H9 (cell line): ENCODE results near the gene NEK8. TPM values are rescaled to one million over a fixed set of nuclear protein-coding genes. Genes with fewer than 3 reads are reported as not detected.

Experiments
- DNase-seq: peaks from one replicate; pipeline ENCODE4 v3.0.0-alpha.2; 2017
- H2AFZ ChIP-seq: one replicate; pipeline ENCODE4 v1.6.1; 2013; ENCODE audit warnings: mild to moderate bottlenecking, low read length, control low read depth, moderate library complexity
- H2AK5ac ChIP-seq: 2 replicates; pipeline ENCODE4 v1.6.1; 2013; ENCODE audit warnings: low read length, control low read depth, mixed read lengths; ENCODE audit not compliant: insufficient read length
- H2BK120ac ChIP-seq: one replicate; pipeline ENCODE4 v1.6.1; 2013; ENCODE audit warnings: low read depth, mild to moderate bottlenecking, low read length, control low read depth, inconsistent platforms; ENCODE audit not compliant: poor library complexity, severe bottlenecking
- H2BK12ac ChIP-seq: 2 replicates; pipeline ENCODE4 v1.6.1; 2013; ENCODE audit warnings: low read length, control low read depth, mixed read lengths, low read depth; ENCODE audit not compliant: insufficient read length
- H2BK15ac ChIP-seq: 2 replicates; pipeline ENCODE4 v1.6.1; 2013; ENCODE audit warnings: low read depth, low read length, control low read depth
- H2BK20ac ChIP-seq: one replicate; pipeline ENCODE4 v1.6.1; 2013; ENCODE audit warnings: low read depth, mild to moderate bottlenecking, low read length, control low read depth, inconsistent platforms; ENCODE audit not compliant: poor library complexity, severe bottlenecking
- H2BK5ac ChIP-seq: 2 replicates; pipeline ENCODE4 v1.6.1; 2013; ENCODE audit warnings: low read length, control low read depth, mixed read lengths; ENCODE audit not compliant: insufficient read length
- H3K14ac ChIP-seq: 2 replicates; pipeline ENCODE4 v1.6.1; 2013; ENCODE audit warnings: low read length, control low read depth; ENCODE audit not compliant: insufficient read depth
- H3K18ac ChIP-seq: 2 replicates; pipeline ENCODE4 v1.6.1; 2013; ENCODE audit warnings: low read depth, mild to moderate bottlenecking, mixed read lengths, low read length, control low read depth; ENCODE audit not compliant: insufficient read length
- H3K23ac ChIP-seq: 2 replicates; pipeline ENCODE4 v1.6.1; 2013; ENCODE audit warnings: low read length, control low read depth, mixed read lengths, low read depth; ENCODE audit not compliant: insufficient read length
- H3K23me2 ChIP-seq: 2 replicates; pipeline ENCODE4 v1.6.1; 2013; ENCODE audit warnings: low read depth, mild to moderate bottlenecking, mixed read lengths, low read length, control low read depth; ENCODE audit not compliant: insufficient read length, poor library complexity, severe bottlenecking
- H3K27ac ChIP-seq: 2 replicates; pipeline ENCODE4 v1.5.1; 2013; ENCODE audit warnings: low read length, control low read depth, mixed read lengths, low read depth; ENCODE audit not compliant: insufficient read length
- H3K27me3 ChIP-seq: 2 replicates; pipeline ENCODE4 v1.6.1; 2013; ENCODE audit warnings: low read length, control low read depth, inconsistent platforms; ENCODE audit not compliant: insufficient read depth
- H3K4ac ChIP-seq: 2 replicates; pipeline ENCODE4 v1.6.1; 2013; ENCODE audit warnings: low read depth, mild to moderate bottlenecking, control low read depth, inconsistent platforms, low read length, moderate library complexity
- H3K4me1 ChIP-seq: 2 replicates; pipeline ENCODE4 v1.6.1; 2013; ENCODE audit warnings: low read length, control low read depth, inconsistent platforms; ENCODE audit not compliant: insufficient read depth
- H3K4me2 ChIP-seq: 2 replicates; pipeline ENCODE4 v1.6.1; 2013; ENCODE audit warnings: low read length, control low read depth, mixed read lengths; ENCODE audit not compliant: insufficient read length, insufficient read depth
- H3K56ac ChIP-seq: 2 replicates; pipeline ENCODE4 v1.6.1; 2013; ENCODE audit warnings: low read depth, mild to moderate bottlenecking, mixed read lengths, low read length, control low read depth; ENCODE audit not compliant: insufficient read length
- H3K79me1 ChIP-seq: 2 replicates; pipeline ENCODE4 v1.6.1; 2013; ENCODE audit warnings: low read depth, mild to moderate bottlenecking, moderate library complexity, low read length, control low read depth, inconsistent platforms; ENCODE audit not compliant: insufficient read depth, poor library complexity, severe bottlenecking
- H3K79me2 ChIP-seq: 2 replicates; pipeline ENCODE4 v1.6.1; 2013; ENCODE audit warnings: low read length, control low read depth, inconsistent platforms; ENCODE audit not compliant: insufficient read depth
- H3K9ac ChIP-seq: 2 replicates; pipeline ENCODE4 v1.6.1; 2013; ENCODE audit warnings: low read length, control low read depth, mixed read lengths; ENCODE audit not compliant: insufficient read length; ENCODE audit errors: extremely low read depth
- H3K9me3 ChIP-seq: one replicate; pipeline ENCODE4 v1.6.1; 2013; ENCODE audit warnings: low read depth, low read length, inconsistent platforms; ENCODE audit not compliant: control insufficient read depth
- H3T11ph ChIP-seq: one replicate; pipeline ENCODE4 v1.6.1; 2013; ENCODE audit warnings: mild to moderate bottlenecking, low read length, control low read depth, inconsistent platforms
- H4K20me1 ChIP-seq: one replicate; pipeline ENCODE4 v1.6.1; 2013; ENCODE audit not compliant: control insufficient read depth, insufficient read length, insufficient read depth
- H4K5ac ChIP-seq: 2 replicates; pipeline ENCODE4 v1.6.1; 2013; ENCODE audit warnings: low read depth, mild to moderate bottlenecking, mixed read lengths, low read length, control low read depth; ENCODE audit not compliant: insufficient read length
- H4K8ac ChIP-seq: replicated peaks from 2 replicates; pipeline ENCODE4 v1.6.1; 2013; ENCODE audit warnings: low read length, control low read depth, mixed read lengths, low read depth; ENCODE audit not compliant: insufficient read length
- H4K91ac ChIP-seq: 2 replicates; pipeline ENCODE4 v1.6.1; 2013; ENCODE audit warnings: low read depth, mild to moderate bottlenecking, moderate library complexity, mixed read lengths, low read length, control low read depth; ENCODE audit not compliant: insufficient read length
- H3K27ac Mint-ChIP-seq, 3 experiments: 2 replicates in 2 of 3; 3 replicates in 1 of 3; pipeline ENCODE4 v1.8.0; 2020 to 2021; ENCODE audit warnings: mixed read lengths in 3 of 3, mild to moderate bottlenecking in 1 of 3, moderate library complexity in 1 of 3
- H3K27me3 Mint-ChIP-seq: 2 replicates; pipeline ENCODE4 v1.8.0; 2021; ENCODE audit warnings: low read depth, mild to moderate bottlenecking, moderate library complexity, mixed read lengths
- H3K36me3 Mint-ChIP-seq, 3 experiments: 2 replicates in 2 of 3; 3 replicates in 1 of 3; pipeline ENCODE4 v1.8.0; 2020 to 2021; ENCODE audit warnings: low read depth in 3 of 3, mixed read lengths in 3 of 3; ENCODE audit not compliant: insufficient read depth in 1 of 3
- H3K4me1 Mint-ChIP-seq, 2 experiments: 2 replicates each; pipeline ENCODE4 v1.8.0; 2020; ENCODE audit warnings: mixed read lengths in 2 of 2
- H3K4me3 Mint-ChIP-seq, 2 experiments: 2 replicates in 1 of 2; 3 replicates in 1 of 2; pipeline ENCODE4 v1.8.0; 2020 to 2021; ENCODE audit warnings: mild to moderate bottlenecking in 2 of 2, mixed read lengths in 2 of 2, moderate library complexity in 1 of 2
- H3K9me3 Mint-ChIP-seq, 2 experiments: 2 replicates in 1 of 2; 3 replicates in 1 of 2; pipeline ENCODE4 v1.8.0; 2020; ENCODE audit warnings: mild to moderate bottlenecking in 2 of 2, mixed read lengths in 2 of 2, moderate library complexity in 1 of 2
- CTCF ChIP-seq: fragments of 200-600 bp; sonication (generic); conservative IDR thresholded peaks from 3 replicates; pipeline ENCODE4 v1.8.0; 2021; ENCODE audit warnings: antibody characterized with exemption, mild to moderate bottlenecking
- WGBS: extraction: QIAGEN DNeasy Blood & Tissue Kit; methylation state at CpG from one replicate; pipeline ENCODE4 v1.1.7; 2013; ENCODE audit warnings: missing lambda C conversion rate, low lambda C conversion rate, mixed read lengths; ENCODE audit not compliant: insufficient read length; ENCODE audit errors: extremely low coverage; 5-methylcytosine and 5-hydroxymethylcytosine counted together
- total RNA-seq: library from RNA; stranded (reverse); gene quantifications from 2 replicates; pipeline ENCODE4 v1.2.1, GENCODE V29; 2021

The NEK8 gene
- total RNA-seq, 1 experiment from 2014 or later = 18.8 TPM

GRCh38 chr17:28688481-28688880, 40.1 kb upstream of the NEK8 start:
- H2BK15ac ChIP-seq = no peak overlapping the region
- H4K20me1 ChIP-seq = no peaks in the 10 kb centered on the region
- no peak overlapping the region for H2AFZ ChIP-seq
- Mint-ChIP-seq H3K9me3 (no peaks in the 10 kb centered on the region), H3K4me3 (no peak overlapping the region), H3K27ac (no peak overlapping the region), H3K27me3 (no peaks in the 10 kb centered on the region), H3K36me3 (peaks cover 60 to 98% (median 79%) of the 10 kb centered on the region in 3 experiments; a peak in 6 of 7 replicates), H3K4me1 (no peaks in the 10 kb centered on the region)
- H3K4ac ChIP-seq = no peak overlapping the region
- WGBS = no CpG with 5 or more reads among the region's 4 CpGs
- H3K79me2 ChIP-seq = no peaks in the 10 kb centered on the region
- no peak overlapping the region for H3K9ac ChIP-seq
- H2BK120ac ChIP-seq = no peak overlapping the region
- peaks cover 1% of the 10 kb centered on the region; the same call in 1 of the 2 replicates for H3K27me3 ChIP-seq
- no peaks in the 10 kb centered on the region for H3K79me1 ChIP-seq
- no peak overlapping the region for H3K14ac ChIP-seq
- H3T11ph ChIP-seq = no peak overlapping the region
- no peak overlapping the region for H2BK12ac ChIP-seq
- H3K23ac ChIP-seq = no peak overlapping the region
- no peak overlapping the region for H3K56ac ChIP-seq
- no peak overlapping the region for H3K18ac ChIP-seq
- no peak overlapping the region for H3K27ac ChIP-seq
- H2BK5ac ChIP-seq = no peak overlapping the region
- no peak overlapping the region for H4K91ac ChIP-seq
- H4K8ac ChIP-seq = no peak overlapping the region
- H4K5ac ChIP-seq = no peak overlapping the region
- no peak overlapping the region for H2AK5ac ChIP-seq
- H3K23me2 ChIP-seq = no peaks in the 10 kb centered on the region
- H3K4me1 ChIP-seq = no peaks in the 10 kb centered on the region
- no peak overlapping the region for H3K4me2 ChIP-seq
- no peak for DNase-seq
- H2BK20ac ChIP-seq = no peak overlapping the region
- TF ChIP-seq CTCF = no peak
- H3K9me3 ChIP-seq = no peaks in the 10 kb centered on the region
